Measurements from ENCODE around the gene COG5. TPM values are rescaled to one million over a fixed set of nuclear protein-coding genes. Genes with fewer than 3 reads are reported as not detected.
A peak's percentile ranks its signal among the peaks of the same experiment; 100 is the strongest.

Gene COG5
- total and polyA plus RNA-seq, 9 of the 15 experiments (the other 6 are each of a cell fraction or from before 2014, with no cell fraction given) = 15.3 to 75.1 (median 56.4) TPM

- 0 out of 4 replicates have a peak, but pooled peaks of 1 of the 2 experiments have one; percentile 8 for TF ChIP-seq MNT (conservative IDR thresholded peaks at IDR 0.05)
- 0 out of 2 replicates have a peak, but pooled peaks have one; percentile 30 for TF ChIP-seq REST (IDR thresholded peaks at IDR 0.05; ENCODE audit: borderline replicate concordance)
- no peak for TF ChIP-seq REST (CRISPR knock-in tag; IDR thresholded peaks at IDR 0.05; ENCODE audit: low read depth)
- TF ChIP-seq ESRRB (CRISPR knock-in tag; IDR thresholded peaks at IDR 0.05; ENCODE audit: borderline replicate concordance) = no peak
- no peak for TF ChIP-seq SRSF7 (optimal IDR thresholded peaks at IDR 0.05; ENCODE audit: low read depth, low read length)
- no peak for TF ChIP-seq ZBTB34 (CRISPR knock-in tag; IDR thresholded peaks at IDR 0.05)
- peak; percentile 88 for TF ChIP-seq RAD51 (IDR thresholded peaks at IDR 0.05; ENCODE audit: borderline replicate concordance, low read depth)
- TF ChIP-seq HNRNPUL1 (IDR thresholded peaks at IDR 0.05; ENCODE audit: low read length) = no peak
- TF ChIP-seq ZNF584 (CRISPR knock-in tag; IDR thresholded peaks at IDR 0.05; ENCODE audit: low read depth) = no peak
- TF ChIP-seq NELFE (IDR thresholded peaks at IDR 0.05; ENCODE audit: insufficient read depth, insufficient read length) = no peak
- TF ChIP-seq TEAD4 (IDR thresholded peaks at IDR 0.05; ENCODE audit: low read length) = no peak
- TF ChIP-seq TEAD4 (CRISPR knock-in tag; IDR thresholded peaks at IDR 0.05; ENCODE audit: borderline replicate concordance) = no peak
- TF ChIP-seq SP2 (IDR thresholded peaks at IDR 0.05; ENCODE audit: extremely low read depth, low read depth, low read length, poor library complexity, severe bottlenecking) = no peak
- TF ChIP-seq HINFP (tag; conservative IDR thresholded peaks at IDR 0.05; ENCODE audit: low read depth) = no peak
These were observed 1.0 kb upstream of the COG5 start (continued) for GRCh38 chr7:107564553-107565298.
